ENCODE results near the gene ZNF148. TPM values are rescaled to one million over a fixed set of nuclear protein-coding genes. Genes with fewer than 3 reads are reported as not detected.

ZNF148 gene
- total RNA-seq, 2 donors from 2014 or later: 35.4 to 50.1 TPM

DNA sequence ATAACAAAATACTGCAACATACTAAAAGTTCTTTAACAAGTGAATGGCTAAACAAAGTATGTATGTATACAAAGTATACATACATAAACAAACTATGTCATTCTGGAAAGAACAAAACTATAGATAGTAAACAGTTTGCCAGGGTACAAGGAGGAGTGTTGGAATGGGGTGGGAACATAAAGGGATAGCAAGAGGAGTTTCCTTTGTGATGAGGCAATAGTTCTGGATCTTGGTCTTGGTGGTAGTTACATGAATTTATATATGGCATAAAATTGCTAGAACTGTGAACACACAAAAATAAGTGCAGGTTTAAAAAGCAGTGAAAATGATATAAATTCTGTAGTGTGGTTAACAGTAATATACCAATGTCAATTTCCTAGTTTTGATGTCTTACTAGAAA, 22.0 kb downstream of the ZNF148 start:
- Histone ChIP-seq H3K27me3 (no peaks in the 10 kb centered on the region), H3K4me3 (no peak overlapping the region), H3K9ac (ENCODE audit: low read depth in 2 of 2, low read length in 2 of 2) (no peak overlapping the region), H3K4me1 (no peaks in the 10 kb centered on the region), H3K9me3 (no peaks in the 10 kb centered on the region), H3K27ac (no peak overlapping the region), H3K36me3 (no peaks in the 10 kb centered on the region)
- TF ChIP-seq, protein P1, sequence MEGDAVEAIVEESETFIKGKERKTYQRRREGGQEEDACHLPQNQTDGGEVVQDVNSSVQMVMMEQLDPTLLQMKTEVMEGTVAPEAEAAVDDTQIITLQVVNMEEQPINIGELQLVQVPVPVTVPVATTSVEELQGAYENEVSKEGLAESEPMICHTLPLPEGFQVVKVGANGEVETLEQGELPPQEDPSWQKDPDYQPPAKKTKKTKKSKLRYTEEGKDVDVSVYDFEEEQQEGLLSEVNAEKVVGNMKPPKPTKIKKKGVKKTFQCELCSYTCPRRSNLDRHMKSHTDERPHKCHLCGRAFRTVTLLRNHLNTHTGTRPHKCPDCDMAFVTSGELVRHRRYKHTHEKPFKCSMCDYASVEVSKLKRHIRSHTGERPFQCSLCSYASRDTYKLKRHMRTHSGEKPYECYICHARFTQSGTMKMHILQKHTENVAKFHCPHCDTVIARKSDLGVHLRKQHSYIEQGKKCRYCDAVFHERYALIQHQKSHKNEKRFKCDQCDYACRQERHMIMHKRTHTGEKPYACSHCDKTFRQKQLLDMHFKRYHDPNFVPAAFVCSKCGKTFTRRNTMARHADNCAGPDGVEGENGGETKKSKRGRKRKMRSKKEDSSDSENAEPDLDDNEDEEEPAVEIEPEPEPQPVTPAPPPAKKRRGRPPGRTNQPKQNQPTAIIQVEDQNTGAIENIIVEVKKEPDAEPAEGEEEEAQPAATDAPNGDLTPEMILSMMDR (IDR thresholded peaks at IDR 0.05): no peak
- no peak for DNase-seq
- intact Hi-C loops (cut with DNase I): no loop called here

DNA sequence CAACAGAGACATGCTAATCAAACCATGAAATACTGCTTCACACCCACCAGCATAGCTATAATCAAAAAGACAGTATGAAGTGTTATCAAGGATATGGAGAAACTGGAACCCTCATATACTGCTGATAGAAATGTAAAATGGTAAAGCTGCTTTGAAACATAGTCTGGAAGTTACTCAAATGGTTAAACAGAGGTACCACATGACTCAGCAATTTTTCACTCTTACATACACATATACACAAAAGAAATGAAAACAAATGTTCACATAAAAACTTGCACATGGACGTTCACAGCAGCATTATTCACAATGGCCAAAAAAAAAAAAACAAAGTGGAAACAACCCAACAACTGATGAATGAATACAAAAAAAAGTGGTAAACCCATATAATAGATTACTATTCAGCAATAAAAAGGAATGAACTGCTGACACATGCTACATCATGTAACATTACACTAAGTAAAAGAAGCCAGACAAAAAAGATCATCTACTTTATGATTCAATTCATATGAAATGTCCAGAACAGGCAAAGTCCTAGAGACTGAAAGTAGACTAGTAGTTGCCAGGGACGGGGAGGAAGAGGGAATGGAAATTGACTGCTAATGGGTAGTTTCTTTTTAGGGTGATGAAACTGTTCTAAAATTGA, 23.2 kb downstream of the ZNF148 start:
- intact Hi-C loops (cut with DNase I): no loop called here
- H3K27ac ChIP-seq: no peak overlapping the region
- TF ChIP-seq, protein P1 (IDR thresholded peaks at IDR 0.05): no peak

DNA sequence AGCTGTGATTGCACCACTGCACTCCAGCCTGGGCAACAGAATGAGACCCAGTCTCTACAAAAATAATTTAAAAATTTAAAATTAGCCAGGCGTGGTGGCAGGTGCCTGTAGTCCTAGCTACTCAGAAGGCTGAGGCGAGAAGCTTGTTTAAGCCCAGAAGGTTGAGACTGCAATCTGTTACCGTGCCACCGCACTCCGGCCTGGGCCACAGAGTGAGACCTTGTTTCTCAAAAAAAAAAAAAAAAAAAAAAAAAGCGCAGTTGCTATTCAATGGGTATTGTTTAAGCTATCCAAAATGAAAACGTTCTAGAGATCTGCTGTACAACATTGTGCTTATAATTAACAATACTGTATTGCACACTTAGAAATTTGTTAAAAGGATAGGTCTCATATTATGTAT, 24.0 kb downstream of the ZNF148 start:
- Histone ChIP-seq H3K36me3 (no peaks in the 10 kb centered on the region), H3K9ac (ENCODE audit: low read depth in 2 of 2, low read length in 2 of 2) (no peak overlapping the region), H3K4me1 (no peaks in the 10 kb centered on the region), H3K4me3 (no peak overlapping the region), H3K27ac (no peak overlapping the region), H3K9me3 (no peaks in the 10 kb centered on the region), H3K27me3 (no peaks in the 10 kb centered on the region)
- TF ChIP-seq, protein P1 (IDR thresholded peaks at IDR 0.05): no peak
- intact Hi-C loops (cut with DNase I): no loop called here
- no peak for DNase-seq

More for the DNA sequence above, 23.2 kb downstream of the ZNF148 start:
- Histone ChIP-seq H3K4me3 (no peak overlapping the region), H3K9me3 (no peaks in the 10 kb centered on the region), H3K4me1 (no peaks in the 10 kb centered on the region), H3K36me3 (no peaks in the 10 kb centered on the region), H3K9ac (ENCODE audit: low read depth in 2 of 2, low read length in 2 of 2) (no peak overlapping the region), H3K27me3 (no peaks in the 10 kb centered on the region)
- no peak for DNase-seq

DNA sequence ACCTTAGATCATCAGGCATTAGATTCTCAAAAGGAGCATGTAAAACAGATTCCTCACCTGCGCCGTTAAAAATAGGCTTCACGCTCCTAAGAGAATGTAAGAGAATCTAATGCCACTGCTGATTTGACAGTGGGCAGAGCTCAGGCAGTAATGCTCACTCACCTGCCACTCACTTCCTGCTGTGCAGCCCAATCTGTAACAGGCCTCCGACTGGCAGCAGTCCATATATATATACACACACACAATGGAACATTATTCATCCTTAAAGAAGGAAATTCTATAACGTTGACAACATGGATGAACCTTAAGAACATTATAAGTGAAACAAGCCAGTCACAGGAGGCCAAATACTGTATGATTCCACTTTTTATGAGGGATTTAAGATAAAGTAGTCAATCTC, 24.5 kb downstream of the ZNF148 start:
- no peak overlapping the region for H3K9ac ChIP-seq (ENCODE audit: low read depth in 2 of 2, low read length in 2 of 2)
- intact Hi-C loops (cut with DNase I): no loop called here
- no peak overlapping the region for H3K4me3 ChIP-seq
- H3K9me3 ChIP-seq: no peaks in the 10 kb centered on the region
- no peak overlapping the region for H3K27ac ChIP-seq
- no peaks in the 10 kb centered on the region for H3K4me1 ChIP-seq
- H3K27me3 ChIP-seq: no peaks in the 10 kb centered on the region
- TF ChIP-seq, protein P1 (IDR thresholded peaks at IDR 0.05): no peak
- no peak for DNase-seq
- H3K36me3 ChIP-seq: no peaks in the 10 kb centered on the region

DNA sequence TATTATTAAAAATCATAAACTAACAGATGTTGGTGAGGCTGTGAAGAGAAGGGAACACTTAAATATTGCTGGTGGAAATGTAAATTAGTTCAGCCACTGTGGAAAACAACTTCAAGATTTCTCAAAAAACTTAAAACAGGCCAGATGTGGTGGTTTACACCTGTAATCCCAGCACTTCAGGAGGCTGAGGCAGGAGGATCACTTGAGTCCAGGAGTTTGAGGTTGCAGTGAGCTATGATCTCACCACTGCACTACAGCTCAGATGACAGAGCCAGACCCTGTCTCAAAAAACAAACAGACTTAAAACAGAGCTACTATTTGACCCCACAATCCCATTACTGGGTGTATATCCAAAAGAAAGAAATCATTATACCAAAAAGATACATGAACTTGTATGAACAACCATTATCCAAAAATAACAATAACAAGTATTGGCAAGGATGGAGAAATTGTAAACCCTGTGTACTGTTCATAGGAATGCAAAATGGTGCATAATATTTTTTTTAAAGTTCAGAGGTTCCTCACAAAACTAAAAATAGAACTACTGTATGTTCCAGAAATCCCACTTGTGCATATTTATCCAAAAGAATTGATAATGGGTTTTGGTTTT, 25.5 kb downstream of the ZNF148 start:
- Histone ChIP-seq H3K9ac (ENCODE audit: low read depth in 2 of 2, low read length in 2 of 2) (no peak overlapping the region), H3K27me3 (no peaks in the 10 kb centered on the region), H3K9me3 (no peaks in the 10 kb centered on the region), H3K4me1 (no peaks in the 10 kb centered on the region), H3K36me3 (no peaks in the 10 kb centered on the region), H3K4me3 (no peak overlapping the region), H3K27ac (no peak overlapping the region)
- TF ChIP-seq, protein P1 (IDR thresholded peaks at IDR 0.05): no peak
- DNase-seq: no peak
- intact Hi-C loops (cut with DNase I): no loop called here
